Measurements from ENCODE around the gene MELTF. TPM values are rescaled to one million over a fixed set of nuclear protein-coding genes. Genes with fewer than 3 reads are reported as not detected.

MELTF gene
- total and polyA plus RNA-seq, 9 of the 15 experiments (the other 6 are each of a cell fraction or from before 2014, with no cell fraction given) = 0.35 to 10.5 (median 4.5) TPM

DNA sequence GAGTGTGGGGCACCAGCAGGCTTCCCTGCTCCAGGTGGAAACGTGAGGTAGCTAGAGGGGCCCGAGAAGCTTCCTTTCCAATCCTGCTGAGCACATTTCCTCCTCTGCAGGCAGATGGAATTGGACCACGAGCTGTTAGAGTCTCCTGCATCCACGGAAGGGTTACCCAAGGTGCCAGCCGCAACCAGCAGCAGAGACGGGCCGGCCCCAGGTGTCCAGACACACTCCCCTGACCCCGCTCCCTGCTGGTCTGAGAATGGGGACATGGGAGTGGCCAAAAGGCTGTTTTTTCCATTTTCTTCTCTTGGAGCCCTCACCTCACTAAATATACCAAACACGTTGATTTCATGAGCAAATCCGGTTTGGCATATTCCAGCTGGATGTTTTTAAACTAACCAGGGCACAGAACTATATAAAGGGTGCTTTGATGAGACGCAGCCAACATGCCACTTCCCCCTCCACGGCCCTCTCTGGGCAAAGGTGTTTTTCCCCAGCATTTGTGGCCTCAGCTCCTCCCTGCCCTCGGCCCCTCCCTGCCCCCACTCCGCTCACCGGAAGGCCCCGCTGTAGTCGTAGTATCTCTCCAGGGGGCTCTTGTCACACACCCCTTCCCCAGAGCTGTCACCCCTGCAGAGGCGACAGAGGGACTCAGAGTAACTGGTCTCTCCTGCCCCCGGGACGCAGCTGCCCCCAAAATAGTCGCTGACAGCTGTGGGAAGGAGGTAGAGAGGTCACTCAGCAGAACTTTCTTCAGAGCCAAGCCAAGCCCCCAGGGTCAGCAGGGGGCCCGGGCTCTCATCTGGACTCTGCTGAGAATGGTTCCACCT is 7.0 kb downstream of the MELTF start (continued):
- TF ChIP-seq, protein P1, sequence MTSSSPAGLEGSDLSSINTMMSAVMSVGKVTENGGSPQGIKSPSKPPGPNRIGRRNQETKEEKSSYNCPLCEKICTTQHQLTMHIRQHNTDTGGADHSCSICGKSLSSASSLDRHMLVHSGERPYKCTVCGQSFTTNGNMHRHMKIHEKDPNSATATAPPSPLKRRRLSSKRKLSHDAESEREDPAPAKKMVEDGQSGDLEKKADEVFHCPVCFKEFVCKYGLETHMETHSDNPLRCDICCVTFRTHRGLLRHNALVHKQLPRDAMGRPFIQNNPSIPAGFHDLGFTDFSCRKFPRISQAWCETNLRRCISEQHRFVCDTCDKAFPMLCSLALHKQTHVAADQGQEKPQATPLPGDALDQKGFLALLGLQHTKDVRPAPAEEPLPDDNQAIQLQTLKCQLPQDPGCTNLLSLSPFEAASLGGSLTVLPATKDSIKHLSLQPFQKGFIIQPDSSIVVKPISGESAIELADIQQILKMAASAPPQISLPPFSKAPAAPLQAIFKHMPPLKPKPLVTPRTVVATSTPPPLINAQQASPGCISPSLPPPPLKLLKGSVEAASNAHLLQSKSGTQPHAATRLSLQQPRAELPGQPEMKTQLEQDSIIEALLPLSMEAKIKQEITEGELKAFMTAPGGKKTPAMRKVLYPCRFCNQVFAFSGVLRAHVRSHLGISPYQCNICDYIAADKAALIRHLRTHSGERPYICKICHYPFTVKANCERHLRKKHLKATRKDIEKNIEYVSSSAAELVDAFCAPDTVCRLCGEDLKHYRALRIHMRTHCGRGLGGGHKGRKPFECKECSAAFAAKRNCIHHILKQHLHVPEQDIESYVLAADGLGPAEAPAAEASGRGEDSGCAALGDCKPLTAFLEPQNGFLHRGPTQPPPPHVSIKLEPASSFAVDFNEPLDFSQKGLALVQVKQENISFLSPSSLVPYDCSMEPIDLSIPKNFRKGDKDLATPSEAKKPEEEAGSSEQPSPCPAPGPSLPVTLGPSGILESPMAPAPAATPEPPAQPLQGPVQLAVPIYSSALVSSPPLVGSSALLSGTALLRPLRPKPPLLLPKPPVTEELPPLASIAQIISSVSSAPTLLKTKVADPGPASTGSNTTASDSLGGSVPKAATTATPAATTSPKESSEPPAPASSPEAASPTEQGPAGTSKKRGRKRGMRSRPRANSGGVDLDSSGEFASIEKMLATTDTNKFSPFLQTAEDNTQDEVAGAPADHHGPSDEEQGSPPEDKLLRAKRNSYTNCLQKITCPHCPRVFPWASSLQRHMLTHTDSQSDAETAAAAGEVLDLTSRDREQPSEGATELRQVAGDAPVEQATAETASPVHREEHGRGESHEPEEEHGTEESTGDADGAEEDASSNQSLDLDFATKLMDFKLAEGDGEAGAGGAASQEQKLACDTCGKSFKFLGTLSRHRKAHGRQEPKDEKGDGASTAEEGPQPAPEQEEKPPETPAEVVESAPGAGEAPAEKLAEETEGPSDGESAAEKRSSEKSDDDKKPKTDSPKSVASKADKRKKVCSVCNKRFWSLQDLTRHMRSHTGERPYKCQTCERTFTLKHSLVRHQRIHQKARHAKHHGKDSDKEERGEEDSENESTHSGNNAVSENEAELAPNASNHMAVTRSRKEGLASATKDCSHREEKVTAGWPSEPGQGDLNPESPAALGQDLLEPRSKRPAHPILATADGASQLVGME (CRISPR knock-in tag; IDR thresholded peaks at IDR 0.05) = no peak
- no peak for TF ChIP-seq ZFX (CRISPR knock-in tag; IDR thresholded peaks at IDR 0.05)
- TF ChIP-seq HLTF (IDR thresholded peaks at IDR 0.05) = no peak
- no peak for TF ChIP-seq NCOA4 (IDR thresholded peaks at IDR 0.05; ENCODE audit: partially characterized antibody)
- no peak for TF ChIP-seq DPF2 (IDR thresholded peaks at IDR 0.05)
- TF ChIP-seq, protein P2, sequence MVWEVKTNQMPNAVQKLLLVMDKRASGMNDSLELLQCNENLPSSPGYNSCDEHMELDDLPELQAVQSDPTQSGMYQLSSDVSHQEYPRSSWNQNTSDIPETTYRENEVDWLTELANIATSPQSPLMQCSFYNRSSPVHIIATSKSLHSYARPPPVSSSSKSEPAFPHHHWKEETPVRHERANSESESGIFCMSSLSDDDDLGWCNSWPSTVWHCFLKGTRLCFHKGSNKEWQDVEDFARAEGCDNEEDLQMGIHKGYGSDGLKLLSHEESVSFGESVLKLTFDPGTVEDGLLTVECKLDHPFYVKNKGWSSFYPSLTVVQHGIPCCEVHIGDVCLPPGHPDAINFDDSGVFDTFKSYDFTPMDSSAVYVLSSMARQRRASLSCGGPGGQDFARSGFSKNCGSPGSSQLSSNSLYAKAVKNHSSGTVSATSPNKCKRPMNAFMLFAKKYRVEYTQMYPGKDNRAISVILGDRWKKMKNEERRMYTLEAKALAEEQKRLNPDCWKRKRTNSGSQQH (CRISPR knock-in tag; IDR thresholded peaks at IDR 0.05) = no peak
- TF ChIP-seq, protein P3, sequence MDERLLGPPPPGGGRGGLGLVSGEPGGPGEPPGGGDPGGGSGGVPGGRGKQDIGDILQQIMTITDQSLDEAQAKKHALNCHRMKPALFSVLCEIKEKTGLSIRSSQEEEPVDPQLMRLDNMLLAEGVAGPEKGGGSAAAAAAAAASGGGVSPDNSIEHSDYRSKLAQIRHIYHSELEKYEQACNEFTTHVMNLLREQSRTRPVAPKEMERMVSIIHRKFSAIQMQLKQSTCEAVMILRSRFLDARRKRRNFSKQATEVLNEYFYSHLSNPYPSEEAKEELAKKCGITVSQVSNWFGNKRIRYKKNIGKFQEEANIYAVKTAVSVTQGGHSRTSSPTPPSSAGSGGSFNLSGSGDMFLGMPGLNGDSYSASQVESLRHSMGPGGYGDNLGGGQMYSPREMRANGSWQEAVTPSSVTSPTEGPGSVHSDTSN (CRISPR knock-in tag; IDR thresholded peaks at IDR 0.05; ENCODE audit: low read depth) = no peak
- TF ChIP-seq, protein P3 (tag; conservative IDR thresholded peaks at IDR 0.05; ENCODE audit: low read depth) = no peak
- TF ChIP-seq, protein P4, sequence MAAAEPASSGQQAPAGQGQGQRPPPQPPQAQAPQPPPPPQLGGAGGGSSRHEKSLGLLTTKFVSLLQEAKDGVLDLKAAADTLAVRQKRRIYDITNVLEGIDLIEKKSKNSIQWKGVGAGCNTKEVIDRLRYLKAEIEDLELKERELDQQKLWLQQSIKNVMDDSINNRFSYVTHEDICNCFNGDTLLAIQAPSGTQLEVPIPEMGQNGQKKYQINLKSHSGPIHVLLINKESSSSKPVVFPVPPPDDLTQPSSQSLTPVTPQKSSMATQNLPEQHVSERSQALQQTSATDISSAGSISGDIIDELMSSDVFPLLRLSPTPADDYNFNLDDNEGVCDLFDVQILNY (CRISPR knock-in tag; IDR thresholded peaks at IDR 0.05) = no peak
- TF ChIP-seq SAFB (IDR thresholded peaks at IDR 0.05; ENCODE audit: borderline replicate concordance, low read depth, low read length) = no peak
- no peak for TF ChIP-seq SRSF7 (optimal IDR thresholded peaks at IDR 0.05; ENCODE audit: low read depth, low read length)

Data from K562 (cell line).